ENCODE results near the gene SORT1.

GRCh38 chr1:109389638-109390341 is 7.9 kb downstream of the SORT1 start:
- TF ChIP-seq CTCF (IDR thresholded peaks at IDR 0.05) = no peak
- TF ChIP-seq POLR2AphosphoS5 (IDR thresholded peaks at IDR 0.05) = no peak
- no peak for TF ChIP-seq POLR2A (IDR thresholded peaks at IDR 0.05)
- TF ChIP-seq EP300 (IDR thresholded peaks at IDR 0.05) = no peak
